GM19372 (cell line): ENCODE measurements around the gene CCDC136.

ENCODE experiments used
- ATAC-seq: cut with Tn5 transposase; IDR thresholded peaks from one replicate; pipeline ENCODE4 v1.9.1; 2021; ENCODE audit warnings: mild to moderate bottlenecking, low read depth, moderate library complexity; ENCODE audit not compliant: unreplicated experiment

Gene CCDC136

GRCh38 chr7:128801667-128802418 lies 10.1 kb downstream of the CCDC136 start:
- no peak for ATAC-seq

GRCh38 chr7:128804484-128804883 lies 12.7 kb downstream of the CCDC136 start:
- ATAC-seq = no peak

- ATAC-seq = no peak
Observed at GRCh38 chr7:128805225-128805624, 13.5 kb downstream of the CCDC136 start.

GRCh38 chr7:128807191-128807590 lies 15.4 kb downstream of the CCDC136 start:
- no peak for ATAC-seq

GRCh38 chr7:128809363-128809762 lies 17.6 kb downstream of the CCDC136 start:
- no peak for ATAC-seq

GRCh38 chr7:128810473-128810872 lies 18.7 kb downstream of the CCDC136 start:
- ATAC-seq = no peak

- ATAC-seq = no peak
Observed at GRCh38 chr7:128810997-128811396, 19.2 kb downstream of the CCDC136 start.

GRCh38 chr7:128811631-128812430 lies 20.1 kb downstream of the CCDC136 start:
- no peak for ATAC-seq

- no peak for ATAC-seq
Observed at GRCh38 chr7:128812514-128813168, 20.9 kb downstream of the CCDC136 start.

- ATAC-seq = no peak
Observed at GRCh38 chr7:128814499-128814898, 22.7 kb downstream of the CCDC136 start.

- ATAC-seq = no peak
Observed at GRCh38 chr7:128815289-128815942, 23.6 kb downstream of the CCDC136 start.

- no peak for ATAC-seq
Observed at GRCh38 chr7:128818694-128819093, 26.9 kb downstream of the CCDC136 start.

- no peak for ATAC-seq
Observed at GRCh38 chr7:128821724-128822123, 30.0 kb downstream of the CCDC136 start.

GRCh38 chr7:128826512-128826911 lies 34.7 kb downstream of the CCDC136 start:
- no peak for ATAC-seq

- ATAC-seq = no peak
Observed at GRCh38 chr7:128826916-128827247, 35.1 kb downstream of the CCDC136 start.

- ATAC-seq = no peak
Observed at GRCh38 chr7:128827248-128827958, 35.6 kb downstream of the CCDC136 start.

GRCh38 chr7:128827971-128828711 lies 36.4 kb downstream of the CCDC136 start:
- ATAC-seq = no peak

GRCh38 chr7:128829391-128830166 lies 37.8 kb downstream of the CCDC136 start:
- ATAC-seq = no peak
